Measurements from ENCODE around the gene ADD2. TPM values are rescaled to one million over a fixed set of nuclear protein-coding genes. Genes with fewer than 3 reads are reported as not detected.

The ADD2 gene
- total RNA-seq, 1 donor from 2014 or later = 45.3 TPM

DNA sequence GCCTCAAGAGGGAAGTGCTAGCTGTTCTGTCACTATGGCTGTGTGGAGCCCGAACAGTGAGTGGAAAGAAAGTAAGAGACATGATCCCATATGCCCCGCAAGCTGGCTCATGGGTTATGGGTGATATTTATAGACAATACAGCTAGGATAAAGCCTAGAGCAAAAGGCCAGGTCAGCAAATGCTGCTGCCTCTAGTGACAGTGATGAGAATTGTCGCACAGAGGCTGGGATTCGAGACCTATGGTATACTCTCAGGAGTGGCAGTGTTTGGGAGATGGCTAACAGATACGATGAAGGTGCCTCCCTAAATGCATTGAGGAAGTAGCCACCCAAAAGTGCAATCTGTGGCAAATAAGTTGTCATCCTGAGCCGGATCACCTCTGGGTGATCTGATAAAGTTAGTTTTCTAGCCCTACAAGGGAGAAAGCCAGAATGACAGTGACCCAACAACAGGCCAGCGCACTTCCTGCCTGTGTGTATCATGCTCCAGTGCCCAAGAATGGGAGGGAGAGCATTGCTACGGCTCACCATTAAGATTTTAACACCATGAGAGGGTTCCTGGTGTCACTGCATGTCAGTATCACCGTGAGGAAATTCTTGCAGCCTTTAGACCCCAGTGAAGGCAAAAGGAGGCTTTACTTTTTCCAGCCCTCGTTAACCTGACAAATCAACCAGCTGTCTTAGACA lies 122.1 kb downstream of the ADD2 start:
- Histone ChIP-seq H3K27me3 (peaks cover 6% of the 10 kb centered on the region), H3F3A (ENCODE audit: low read depth) (no peaks in the 10 kb centered on the region), H3K9ac (no peak overlapping the region), H3K27ac (no peak overlapping the region), H3K4me2 (no peak overlapping the region), H3K36me3 (no peaks in the 10 kb centered on the region), H3K4me1 (no peaks in the 10 kb centered on the region), H2AFZ (replicated peaks) (no peak overlapping the region), H3K4me3 (no peak overlapping the region), H3K9me3 (ENCODE audit: low read depth) (no peaks in the 10 kb centered on the region), H4K20me1 (ENCODE audit: low read depth) (no peaks in the 10 kb centered on the region), H3K79me2 (ENCODE audit: low read depth) (no peaks in the 10 kb centered on the region)
- peak; percentile 38 for DNase-seq (ENCODE audit: low spot score)
- Mint-ChIP-seq H3K9me3 (no peaks in the 10 kb centered on the region), H3K27me3 (ENCODE audit: insufficient read depth, low read depth) (peaks cover 2% of the 10 kb centered on the region), H3K4me3 (no peak overlapping the region), H3K4me1 (peaks cover 7% of the 10 kb centered on the region), H3K27ac (no peak overlapping the region), H3K36me3 (no peaks in the 10 kb centered on the region)
- no peak for TF ChIP-seq EZH2 (IDR thresholded peaks at IDR 0.05)
- TF ChIP-seq, protein P1, sequence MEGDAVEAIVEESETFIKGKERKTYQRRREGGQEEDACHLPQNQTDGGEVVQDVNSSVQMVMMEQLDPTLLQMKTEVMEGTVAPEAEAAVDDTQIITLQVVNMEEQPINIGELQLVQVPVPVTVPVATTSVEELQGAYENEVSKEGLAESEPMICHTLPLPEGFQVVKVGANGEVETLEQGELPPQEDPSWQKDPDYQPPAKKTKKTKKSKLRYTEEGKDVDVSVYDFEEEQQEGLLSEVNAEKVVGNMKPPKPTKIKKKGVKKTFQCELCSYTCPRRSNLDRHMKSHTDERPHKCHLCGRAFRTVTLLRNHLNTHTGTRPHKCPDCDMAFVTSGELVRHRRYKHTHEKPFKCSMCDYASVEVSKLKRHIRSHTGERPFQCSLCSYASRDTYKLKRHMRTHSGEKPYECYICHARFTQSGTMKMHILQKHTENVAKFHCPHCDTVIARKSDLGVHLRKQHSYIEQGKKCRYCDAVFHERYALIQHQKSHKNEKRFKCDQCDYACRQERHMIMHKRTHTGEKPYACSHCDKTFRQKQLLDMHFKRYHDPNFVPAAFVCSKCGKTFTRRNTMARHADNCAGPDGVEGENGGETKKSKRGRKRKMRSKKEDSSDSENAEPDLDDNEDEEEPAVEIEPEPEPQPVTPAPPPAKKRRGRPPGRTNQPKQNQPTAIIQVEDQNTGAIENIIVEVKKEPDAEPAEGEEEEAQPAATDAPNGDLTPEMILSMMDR (IDR thresholded peaks at IDR 0.05) = peak; percentile 36
- no peak for TF ChIP-seq EZH2phosphoT487 (IDR thresholded peaks at IDR 0.05)

DNA sequence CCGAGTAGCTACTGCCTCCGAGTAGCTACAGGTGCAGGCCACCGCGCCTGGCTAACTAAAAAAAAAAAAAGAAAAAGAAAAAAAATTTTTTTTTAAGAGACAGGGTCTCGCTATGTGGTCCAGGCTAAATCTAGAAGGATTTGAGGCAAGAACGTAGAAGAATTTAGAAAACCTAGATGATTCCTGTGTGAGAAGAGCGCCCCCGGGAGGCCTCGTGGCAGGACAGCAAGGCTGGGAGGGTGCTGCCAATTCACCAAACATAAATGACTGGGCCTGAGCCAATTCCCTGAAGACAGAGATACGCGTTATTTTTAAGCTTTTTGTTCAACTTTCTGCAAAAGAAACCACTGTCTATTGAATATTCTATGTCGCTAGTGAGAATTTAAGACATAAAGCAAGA lies 124.3 kb downstream of the ADD2 start:
- Mint-ChIP-seq H3K9me3 (no peaks in the 10 kb centered on the region), H3K4me1 (peaks cover 7% of the 10 kb centered on the region), H3K4me3 (no peak overlapping the region), H3K36me3 (no peaks in the 10 kb centered on the region), H3K27ac (no peak overlapping the region), H3K27me3 (ENCODE audit: insufficient read depth, low read depth) (peaks cover 5% of the 10 kb centered on the region)
- Histone ChIP-seq H3F3A (ENCODE audit: low read depth) (no peaks in the 10 kb centered on the region), H3K27ac (no peak overlapping the region), H4K20me1 (ENCODE audit: low read depth) (no peaks in the 10 kb centered on the region), H3K4me1 (no peaks in the 10 kb centered on the region), H3K4me3 (no peak overlapping the region), H2AFZ (replicated peaks) (no peak overlapping the region), H3K9ac (no peak overlapping the region), H3K4me2 (no peak overlapping the region), H3K9me3 (ENCODE audit: low read depth) (no peaks in the 10 kb centered on the region), H3K79me2 (ENCODE audit: low read depth) (no peaks in the 10 kb centered on the region), H3K27me3 (no peaks in the 10 kb centered on the region), H3K36me3 (no peaks in the 10 kb centered on the region)
- TF ChIP-seq, protein P1 (IDR thresholded peaks at IDR 0.05) = peak; percentile 66
- no peak for TF ChIP-seq EZH2phosphoT487 (IDR thresholded peaks at IDR 0.05)
- DNase-seq (ENCODE audit: low spot score) = peak; percentile 62

DNA sequence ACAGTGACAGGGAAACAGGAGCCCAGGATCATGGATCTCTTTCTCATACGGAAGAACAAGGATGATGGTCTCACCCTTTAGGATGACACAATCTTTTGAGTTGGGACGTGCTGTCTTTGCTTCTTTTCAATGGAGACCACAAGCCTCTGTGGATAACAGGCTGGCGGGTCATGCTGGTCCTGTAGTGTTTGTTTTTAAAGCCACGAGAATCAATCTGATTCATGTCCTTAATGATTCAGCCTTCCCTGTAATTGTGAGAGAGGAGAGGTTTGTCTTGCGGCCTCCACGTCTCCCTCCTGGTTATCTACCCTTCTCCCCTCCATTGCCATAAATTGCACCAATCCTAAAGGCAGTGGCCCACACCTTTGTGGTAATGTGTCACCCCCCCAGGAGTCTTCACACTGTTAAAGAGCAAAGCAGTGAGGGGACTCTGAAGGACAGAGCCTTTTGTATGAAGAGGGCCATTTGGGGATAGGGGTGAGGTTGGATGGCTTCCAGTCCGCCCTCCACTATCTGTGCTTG lies 126.7 kb downstream of the ADD2 start:
- no peaks in the 10 kb centered on the region for H3K79me2 ChIP-seq (ENCODE audit: low read depth)
- no peaks in the 10 kb centered on the region for H3K36me3 ChIP-seq
- TF ChIP-seq EZH2 (IDR thresholded peaks at IDR 0.05) = no peak
- TF ChIP-seq, protein P1 (IDR thresholded peaks at IDR 0.05) = no peak
- TF ChIP-seq EZH2phosphoT487 (IDR thresholded peaks at IDR 0.05) = no peak
- no peaks in the 10 kb centered on the region for H3K4me1 ChIP-seq
- H3K4me2 ChIP-seq = no peak overlapping the region
- no peak overlapping the region for H3K4me3 Mint-ChIP-seq
- H3K9ac ChIP-seq = no peak overlapping the region
- H3K4me1 Mint-ChIP-seq = peaks cover 7% of the 10 kb centered on the region
- no peak for DNase-seq (ENCODE audit: low spot score)
- no peaks in the 10 kb centered on the region for H3K9me3 Mint-ChIP-seq
- H2AFZ ChIP-seq (replicated peaks) = no peak overlapping the region
- H3K27me3 ChIP-seq = no peaks in the 10 kb centered on the region
- no peaks in the 10 kb centered on the region for H3F3A ChIP-seq (ENCODE audit: low read depth)
- peaks cover 12% of the 10 kb centered on the region for H3K27me3 Mint-ChIP-seq (ENCODE audit: insufficient read depth, low read depth)
- H3K36me3 Mint-ChIP-seq = no peaks in the 10 kb centered on the region
- H3K9me3 ChIP-seq (ENCODE audit: low read depth) = no peaks in the 10 kb centered on the region
- no peak overlapping the region for H3K4me3 ChIP-seq
- H3K27ac Mint-ChIP-seq = no peak overlapping the region
- no peaks in the 10 kb centered on the region for H4K20me1 ChIP-seq (ENCODE audit: low read depth)
- H3K27ac ChIP-seq = no peak overlapping the region

Measured in neural progenitor cell (in vitro differentiated cells).